ENCODE measurements around the gene ZBTB7C. TPM values are rescaled to one million over a fixed set of nuclear protein-coding genes. Genes with fewer than 3 reads are reported as not detected.

Gene ZBTB7C
- total RNA-seq, 6 donors from 2014 or later: 6.1 to 18.1 (median 12.2) TPM

GRCh38 chr18:48412339-48412929 is 3.3 kb upstream of the ZBTB7C start:
- Histone ChIP-seq H3K9me3 (no peaks in the 10 kb centered on the region), H3K36me3 (no peaks in the 10 kb centered on the region), H3K27me3 (peaks cover 0 to 10% (median 3%) of the 10 kb centered on the region in 4 donors), H3K4me1 (peaks cover 12 to 28% (median 20%) of the 10 kb centered on the region in 4 donors), H3K27ac (no peak overlapping the region), H3K4me3 (no peak overlapping the region)
- no peak for DNase-seq
- no peak for TF ChIP-seq POLR2A (IDR thresholded peaks at IDR 0.05)
- no peak for TF ChIP-seq EP300 (IDR thresholded peaks at IDR 0.05)
- TF ChIP-seq POLR2AphosphoS5 (IDR thresholded peaks at IDR 0.05): no peak
- TF ChIP-seq CTCF (IDR thresholded peaks at IDR 0.05): peak; percentile 32 to 64 (median 42)
- ATAC-seq (ENCODE audit: low FRiP score in 2 of 2): no peak
- 13 to 21% methylated on average over 7 of the region's 7 CpGs for WGBS, 2 donors

- Histone ChIP-seq H3K9me3 (no peaks in the 10 kb centered on the region), H3K4me1 (peaks cover 12 to 28% (median 20%) of the 10 kb centered on the region in 4 donors), H3K27ac (peak overlapping the region; percentile 60 to 80 (median 74)), H3K27me3 (peaks cover 0 to 10% (median 3%) of the 10 kb centered on the region in 4 donors), H3K36me3 (no peaks in the 10 kb centered on the region), H3K4me3 (peak overlapping the region; percentile 79 to 88 (median 82))
- 3 to 9% methylated on average over 10 to 43 of the region's 77 CpGs for WGBS, 2 donors
- peak; percentile 93 to 98 for DNase-seq
- ATAC-seq (ENCODE audit: low FRiP score in 2 of 2): peak; percentile 97 to 98
- TF ChIP-seq CTCF (IDR thresholded peaks at IDR 0.05): peak in 1 of 6 experiments; percentile 18
- TF ChIP-seq POLR2AphosphoS5 (IDR thresholded peaks at IDR 0.05): peak; percentile 10 to 64
- TF ChIP-seq POLR2A (IDR thresholded peaks at IDR 0.05): peak in 2 of 4 donors; percentile 64
- TF ChIP-seq EP300 (IDR thresholded peaks at IDR 0.05): no peak
Observed at GRCh38 chr18:48410095-48410920, 1.1 kb upstream of the ZBTB7C start.

GRCh38 chr18:48409591-48410094 is 460 bp upstream of the ZBTB7C start:
- peak overlapping the region; percentile 60 to 80 (median 74) for H3K27ac ChIP-seq
- no peaks in the 10 kb centered on the region for H3K36me3 ChIP-seq
- 1% methylated on average over 13 to 17 of the region's 55 CpGs for WGBS, 2 donors
- peak overlapping the region; percentile 79 to 88 (median 82) for H3K4me3 ChIP-seq
- peak; percentile 23 to 51 for ATAC-seq (ENCODE audit: low FRiP score in 2 of 2)
- DNase-seq: peak; percentile 52 to 91
- no peaks in the 10 kb centered on the region for H3K9me3 ChIP-seq
- H3K4me1 ChIP-seq: peaks cover 12 to 28% (median 20%) of the 10 kb centered on the region in 4 donors
- peaks cover 0 to 10% (median 3%) of the 10 kb centered on the region in 4 donors for H3K27me3 ChIP-seq
- peak in 2 of 6 experiments; percentile 7 to 9 for TF ChIP-seq CTCF (IDR thresholded peaks at IDR 0.05)
- no peak for TF ChIP-seq POLR2A (IDR thresholded peaks at IDR 0.05)
- no peak for TF ChIP-seq POLR2AphosphoS5 (IDR thresholded peaks at IDR 0.05)

- no peaks in the 10 kb centered on the region for H3K9me3 ChIP-seq
- H3K27ac ChIP-seq: peak overlapping the region in 2 of 4 donors; percentile 1 to 80
- DNase-seq: peak in 1 of 2 donors; percentile 88
- H3K4me1 ChIP-seq: peaks cover 12 to 28% (median 20%) of the 10 kb centered on the region in 4 donors
- WGBS, 2 donors: 7 to 12% methylated on average over 19 to 36 of the region's 42 CpGs
- peak overlapping the region; percentile 31 to 88 (median 82) for H3K4me3 ChIP-seq
- TF ChIP-seq CTCF (IDR thresholded peaks at IDR 0.05) (no peak), POLR2AphosphoS5 (IDR thresholded peaks at IDR 0.05) (no peak), POLR2A (IDR thresholded peaks at IDR 0.05) (no peak), EP300 (IDR thresholded peaks at IDR 0.05) (no peak)
- no peaks in the 10 kb centered on the region for H3K36me3 ChIP-seq
- no peak for ATAC-seq (ENCODE audit: low FRiP score in 2 of 2)
- peaks cover 0 to 10% (median 3%) of the 10 kb centered on the region in 4 donors for H3K27me3 ChIP-seq
Observed at GRCh38 chr18:48408111-48408726, 964 bp downstream of the ZBTB7C start.
